H1 (cell line): ENCODE results near the gene NINJ2. TPM values are rescaled to one million over a fixed set of nuclear protein-coding genes. Genes with fewer than 3 reads are reported as not detected.

Source experiments
- BACH1 ChIP-seq: IDR thresholded peaks from 2 replicates; pipeline ENCODE4 v1.6.1; 2012; ENCODE audit warnings: low read length, improper control_type of control experiment
- polyA plus RNA-seq, 7 experiments: library from polyadenylated mRNA; depleted of rRNA in 3 of 7; stranded (reverse) in 5 of 7; unstranded in 2 of 7; fragments of >200 nt in 5 of 7; fragments of 200-250 nt in 2 of 7; gene quantifications; 1 replicate in 5 of 7; 2 replicates in 1 of 7; 4 replicates in 1 of 7; pipeline versions ENCODE4 v1.2.1 to v1.2.3, GENCODE V29; 2011 to 2013; ENCODE audit warnings: missing spikeins in 2 of 7, mixed read lengths in 2 of 7
- total RNA-seq: library from RNA; stranded (reverse); fragmentation: NEBNext Ultra II Directional; extraction: Animal tissue kit (Norgen Biotek cat#: 25700); gene quantifications from 2 replicates; pipeline ENCODE4 v1.2.1, GENCODE V29; 2021
- TF ChIP-seq, protein P1 (sequence below): fragments of 300-600 bp; sonication (generic); IDR thresholded peaks from 2 replicates; pipeline ENCODE4 v1.7.1; 2012; ENCODE audit warnings: low read length, moderate library complexity, mild to moderate bottlenecking, inconsistent platforms; ENCODE audit not compliant: insufficient replicate concordance

Gene NINJ2
- total and polyA plus RNA-seq, 2 of the 8 experiments (the other 6 are each of a cell fraction or from before 2014, with no cell fraction given): 1.4 TPM; not detected in 1

DNA sequence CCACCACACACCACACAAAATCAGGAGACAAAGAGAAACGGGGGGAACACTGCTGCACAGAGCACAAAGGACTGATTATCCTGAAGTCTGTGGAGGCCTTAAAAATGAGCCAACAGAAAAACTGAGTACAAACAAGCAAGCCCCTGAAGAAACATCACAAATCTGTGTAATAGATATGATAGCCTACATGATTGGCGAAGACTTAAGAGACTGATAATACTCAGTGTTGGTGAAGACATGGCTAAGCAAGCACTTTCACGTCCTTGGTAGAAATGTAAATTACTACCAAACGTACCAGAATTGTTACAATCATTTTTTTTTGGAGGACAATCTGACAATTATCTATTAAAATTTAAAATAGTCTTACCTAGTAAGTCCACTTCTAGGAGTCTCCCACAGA is 74.6 kb downstream of the NINJ2 start (continued):
- TF ChIP-seq, protein P1, sequence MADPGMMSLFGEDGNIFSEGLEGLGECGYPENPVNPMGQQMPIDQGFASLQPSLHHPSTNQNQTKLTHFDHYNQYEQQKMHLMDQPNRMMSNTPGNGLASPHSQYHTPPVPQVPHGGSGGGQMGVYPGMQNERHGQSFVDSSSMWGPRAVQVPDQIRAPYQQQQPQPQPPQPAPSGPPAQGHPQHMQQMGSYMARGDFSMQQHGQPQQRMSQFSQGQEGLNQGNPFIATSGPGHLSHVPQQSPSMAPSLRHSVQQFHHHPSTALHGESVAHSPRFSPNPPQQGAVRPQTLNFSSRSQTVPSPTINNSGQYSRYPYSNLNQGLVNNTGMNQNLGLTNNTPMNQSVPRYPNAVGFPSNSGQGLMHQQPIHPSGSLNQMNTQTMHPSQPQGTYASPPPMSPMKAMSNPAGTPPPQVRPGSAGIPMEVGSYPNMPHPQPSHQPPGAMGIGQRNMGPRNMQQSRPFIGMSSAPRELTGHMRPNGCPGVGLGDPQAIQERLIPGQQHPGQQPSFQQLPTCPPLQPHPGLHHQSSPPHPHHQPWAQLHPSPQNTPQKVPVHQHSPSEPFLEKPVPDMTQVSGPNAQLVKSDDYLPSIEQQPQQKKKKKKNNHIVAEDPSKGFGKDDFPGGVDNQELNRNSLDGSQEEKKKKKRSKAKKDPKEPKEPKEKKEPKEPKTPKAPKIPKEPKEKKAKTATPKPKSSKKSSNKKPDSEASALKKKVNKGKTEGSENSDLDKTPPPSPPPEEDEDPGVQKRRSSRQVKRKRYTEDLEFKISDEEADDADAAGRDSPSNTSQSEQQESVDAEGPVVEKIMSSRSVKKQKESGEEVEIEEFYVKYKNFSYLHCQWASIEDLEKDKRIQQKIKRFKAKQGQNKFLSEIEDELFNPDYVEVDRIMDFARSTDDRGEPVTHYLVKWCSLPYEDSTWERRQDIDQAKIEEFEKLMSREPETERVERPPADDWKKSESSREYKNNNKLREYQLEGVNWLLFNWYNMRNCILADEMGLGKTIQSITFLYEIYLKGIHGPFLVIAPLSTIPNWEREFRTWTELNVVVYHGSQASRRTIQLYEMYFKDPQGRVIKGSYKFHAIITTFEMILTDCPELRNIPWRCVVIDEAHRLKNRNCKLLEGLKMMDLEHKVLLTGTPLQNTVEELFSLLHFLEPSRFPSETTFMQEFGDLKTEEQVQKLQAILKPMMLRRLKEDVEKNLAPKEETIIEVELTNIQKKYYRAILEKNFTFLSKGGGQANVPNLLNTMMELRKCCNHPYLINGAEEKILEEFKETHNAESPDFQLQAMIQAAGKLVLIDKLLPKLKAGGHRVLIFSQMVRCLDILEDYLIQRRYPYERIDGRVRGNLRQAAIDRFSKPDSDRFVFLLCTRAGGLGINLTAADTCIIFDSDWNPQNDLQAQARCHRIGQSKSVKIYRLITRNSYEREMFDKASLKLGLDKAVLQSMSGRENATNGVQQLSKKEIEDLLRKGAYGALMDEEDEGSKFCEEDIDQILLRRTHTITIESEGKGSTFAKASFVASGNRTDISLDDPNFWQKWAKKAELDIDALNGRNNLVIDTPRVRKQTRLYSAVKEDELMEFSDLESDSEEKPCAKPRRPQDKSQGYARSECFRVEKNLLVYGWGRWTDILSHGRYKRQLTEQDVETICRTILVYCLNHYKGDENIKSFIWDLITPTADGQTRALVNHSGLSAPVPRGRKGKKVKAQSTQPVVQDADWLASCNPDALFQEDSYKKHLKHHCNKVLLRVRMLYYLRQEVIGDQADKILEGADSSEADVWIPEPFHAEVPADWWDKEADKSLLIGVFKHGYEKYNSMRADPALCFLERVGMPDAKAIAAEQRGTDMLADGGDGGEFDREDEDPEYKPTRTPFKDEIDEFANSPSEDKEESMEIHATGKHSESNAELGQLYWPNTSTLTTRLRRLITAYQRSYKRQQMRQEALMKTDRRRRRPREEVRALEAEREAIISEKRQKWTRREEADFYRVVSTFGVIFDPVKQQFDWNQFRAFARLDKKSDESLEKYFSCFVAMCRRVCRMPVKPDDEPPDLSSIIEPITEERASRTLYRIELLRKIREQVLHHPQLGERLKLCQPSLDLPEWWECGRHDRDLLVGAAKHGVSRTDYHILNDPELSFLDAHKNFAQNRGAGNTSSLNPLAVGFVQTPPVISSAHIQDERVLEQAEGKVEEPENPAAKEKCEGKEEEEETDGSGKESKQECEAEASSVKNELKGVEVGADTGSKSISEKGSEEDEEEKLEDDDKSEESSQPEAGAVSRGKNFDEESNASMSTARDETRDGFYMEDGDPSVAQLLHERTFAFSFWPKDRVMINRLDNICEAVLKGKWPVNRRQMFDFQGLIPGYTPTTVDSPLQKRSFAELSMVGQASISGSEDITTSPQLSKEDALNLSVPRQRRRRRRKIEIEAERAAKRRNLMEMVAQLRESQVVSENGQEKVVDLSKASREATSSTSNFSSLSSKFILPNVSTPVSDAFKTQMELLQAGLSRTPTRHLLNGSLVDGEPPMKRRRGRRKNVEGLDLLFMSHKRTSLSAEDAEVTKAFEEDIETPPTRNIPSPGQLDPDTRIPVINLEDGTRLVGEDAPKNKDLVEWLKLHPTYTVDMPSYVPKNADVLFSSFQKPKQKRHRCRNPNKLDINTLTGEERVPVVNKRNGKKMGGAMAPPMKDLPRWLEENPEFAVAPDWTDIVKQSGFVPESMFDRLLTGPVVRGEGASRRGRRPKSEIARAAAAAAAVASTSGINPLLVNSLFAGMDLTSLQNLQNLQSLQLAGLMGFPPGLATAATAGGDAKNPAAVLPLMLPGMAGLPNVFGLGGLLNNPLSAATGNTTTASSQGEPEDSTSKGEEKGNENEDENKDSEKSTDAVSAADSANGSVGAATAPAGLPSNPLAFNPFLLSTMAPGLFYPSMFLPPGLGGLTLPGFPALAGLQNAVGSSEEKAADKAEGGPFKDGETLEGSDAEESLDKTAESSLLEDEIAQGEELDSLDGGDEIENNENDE: no peak
- TF ChIP-seq BACH1: no peak
